Pancreas (tissue), 10 donors: ENCODE results near the gene IFIT1. TPM values are rescaled to one million over a fixed set of nuclear protein-coding genes. Genes with fewer than 3 reads are reported as not detected.

Experiments used
- ATAC-seq, 4 donors: fragments of 200-7000 bp; cut with Tn5 transposase; one replicate each; pipeline versions ENCODE4 v1.8.0 to v1.9.1; 2020; ENCODE audit warnings: mild to moderate bottlenecking in 4 of 4, moderate library complexity in 4 of 4
- DNase-seq, 6 donors: peaks; one replicate each; pipeline ENCODE4 v3.0.0-alpha.2; 2020
- FAIRE-seq: peaks from 2 replicates; lab custom pipeline; 2012; peaks lifted over from hg19 to GRCh38; lab: Jason Lieb, UNC
- H3K27ac ChIP-seq, 4 donors: fragments of 200-600 bp; sonication (generic); 1 replicate in 3 of 4; 2 replicates in 1 of 4; pipeline versions ENCODE4 v1.5.0 to v1.8.0; 2020
- H3K27me3 ChIP-seq, 4 donors: fragments of 200-600 bp; one replicate each; pipeline ENCODE4 v1.8.0; 2021
- H3K36me3 ChIP-seq, 3 donors: fragments of 200-600 bp; sonication (generic) in 1 of 3; one replicate each; pipeline versions ENCODE4 v1.5.0 to v1.8.0; 2020 to 2021
- H3K4me1 ChIP-seq, 3 donors: fragments of 200-600 bp; one replicate each; pipeline ENCODE4 v1.8.0; 2021
- H3K4me3 ChIP-seq, 4 donors: fragments of 200-600 bp; sonication (generic) in 2 of 4; one replicate each; pipeline versions ENCODE4 v1.5.0 to v1.8.0; 2020 to 2021
- H3K9me3 ChIP-seq, 4 donors: fragments of 200-600 bp; one replicate each; pipeline ENCODE4 v1.8.0; 2021
- CTCF ChIP-seq, 4 donors: fragments of 200-600 bp; sonication (generic) in 3 of 4; IDR thresholded peaks; one replicate each; pipeline versions ENCODE4 v1.5.0 to v1.8.0; 2021; ENCODE audit warnings: antibody characterized with exemption in 4 of 4
- WGBS, 2 donors: extraction: QIAGEN DNeasy Blood & Tissue Kit; methylation state at CpG; one replicate each; pipeline ENCODE4 v1.1.7; 2013; 5-methylcytosine and 5-hydroxymethylcytosine counted together
- intact Hi-C, 3 donors: fragments of 100-400 bp; cut with DNase I; formaldehyde crosslinking; loops; one replicate each; pipeline versions ENCODE4 v1.11.1 to v1.14.2; 2022
- polyA plus RNA-seq, 2 donors: library from polyadenylated mRNA; stranded (reverse); fragments of 200-250 nt; gene quantifications; one replicate each; pipeline ENCODE4 v1.2.3, GENCODE V29; 2013
- total RNA-seq, 6 donors: library from RNA; stranded (reverse); fragmentation: NEBNext Ultra II Directional in 4 of 6; extraction: Animal tissue kit (Norgen Biotek cat#: 25700) in 4 of 6; gene quantifications; one replicate each; pipeline versions ENCODE4 v1.2.1 to v1.2.4, GENCODE V29; 2021 to 2023
- donor health status: healthy with polysubstance abuse.
- donor health status: DM: no; HTN: no; CAD: no; lungs with moderate emphysema.
- donor health status: DM: no; HTN: no; CAD: no.
- donor health status: control.
- donor health status: control.
- donor health status: Bipolar disorder and iron deficiency.
- donor health status: DM: yes; HTN: yes; CAD: no.
- donor health status: DM: no; HTN: no; CAD: no.
- donor health status: DM: no; HTN: no; CAD: no.
- donor health status: DM: yes; HTN: yes; CAD: no.

The IFIT1 gene
- total and polyA plus RNA-seq, 8 donors: 2.4 to 11.4 (median 4.0) TPM

GRCh38 chr10:89454561-89455347, 62.3 kb downstream of the IFIT1 start:
- FAIRE-seq: no peak
- WGBS, 2 donors: 87% methylated on average over 1 of the region's 1 CpG
- Histone ChIP-seq H3K27me3 (no peaks in the 10 kb centered on the region), H3K27ac (no peak overlapping the region), H3K4me1 (peaks cover 0 to 4% (median 0%) of the 10 kb centered on the region in 3 donors), H3K36me3 (no peaks in the 10 kb centered on the region), H3K9me3 (no peaks in the 10 kb centered on the region), H3K4me3 (no peak overlapping the region)
- DNase-seq: no peak
- intact Hi-C loops: no loop called here
- TF ChIP-seq CTCF (IDR thresholded peaks at IDR 0.05): no peak
- no peak for ATAC-seq

Other genes with a start within 250 kb of the IFIT1 start
- gene CH25H, start 185.3 kb upstream of the IFIT1 start, total RNA-seq: 1 to 10 TPM in 1 of 6 donors, under 1 TPM in 4, not detected in 1; 0.32 to 1.9 (median 0.46) TPM
- under 1 TPM; 0.49 to 0.92 TPM for gene CH25H, start 185.3 kb upstream of the IFIT1 start, polyA plus RNA-seq
- gene LIPA, start 140.8 kb upstream of the IFIT1 start, total RNA-seq: 10 to 100 TPM; 11.7 to 52.6 (median 17.6) TPM
- 10 to 100 TPM in 1 of 2 donors, 1 to 10 TPM in 1; 4.7 to 18.1 TPM for gene LIPA, start 140.8 kb upstream of the IFIT1 start, polyA plus RNA-seq
- 1 to 10 TPM; 1.3 to 7.5 (median 1.7) TPM for gene IFIT2, start 90.6 kb upstream of the IFIT1 start, total RNA-seq
- gene IFIT2, start 90.6 kb upstream of the IFIT1 start, polyA plus RNA-seq: 1 to 10 TPM; 1.5 to 1.6 TPM
- 10 to 100 TPM in 1 of 6 donors, 1 to 10 TPM in 5; 2.3 to 11.6 (median 3.9) TPM for gene IFIT3, start 64.6 kb upstream of the IFIT1 start, total RNA-seq
- gene IFIT3, start 64.6 kb upstream of the IFIT1 start, polyA plus RNA-seq: 1 to 10 TPM; 2.3 to 4.6 TPM
- not detected for gene IFIT1B, start 14.6 kb upstream of the IFIT1 start, total RNA-seq
- under 1 TPM in 1 of 2 donors, not detected in 1; 0.05 TPM for gene IFIT1B, start 14.6 kb upstream of the IFIT1 start, polyA plus RNA-seq
- gene IFIT5, start 21.9 kb downstream of the IFIT1 start, total RNA-seq: 1 to 10 TPM; 3.7 to 8.1 (median 4.2) TPM
- gene IFIT5, start 21.9 kb downstream of the IFIT1 start, polyA plus RNA-seq: 1 to 10 TPM; 2.9 to 6.1 TPM
- gene SLC16A12, start 143.0 kb downstream of the IFIT1 start, total RNA-seq: 10 to 100 TPM; 12.8 to 38.2 (median 28.4) TPM
- 10 to 100 TPM in 1 of 2 donors, 1 to 10 TPM in 1; 6.0 to 18.8 TPM for gene SLC16A12, start 143.0 kb downstream of the IFIT1 start, polyA plus RNA-seq